ENCODE measurements around the gene CC2D2B. TPM values are rescaled to one million over a fixed set of nuclear protein-coding genes. Genes with fewer than 3 reads are reported as not detected.
A peak's percentile ranks its signal among the peaks of the same experiment; 100 is the strongest.
"Not testable (repeated sequence)": the region's sequence is repeated elsewhere in the genome, so short reads cannot be mapped to it uniquely, and the experiment has no call there.

CC2D2B gene
- total RNA-seq, 2 donors from 2014 or later: 6.2 to 9.8 TPM

DNA sequence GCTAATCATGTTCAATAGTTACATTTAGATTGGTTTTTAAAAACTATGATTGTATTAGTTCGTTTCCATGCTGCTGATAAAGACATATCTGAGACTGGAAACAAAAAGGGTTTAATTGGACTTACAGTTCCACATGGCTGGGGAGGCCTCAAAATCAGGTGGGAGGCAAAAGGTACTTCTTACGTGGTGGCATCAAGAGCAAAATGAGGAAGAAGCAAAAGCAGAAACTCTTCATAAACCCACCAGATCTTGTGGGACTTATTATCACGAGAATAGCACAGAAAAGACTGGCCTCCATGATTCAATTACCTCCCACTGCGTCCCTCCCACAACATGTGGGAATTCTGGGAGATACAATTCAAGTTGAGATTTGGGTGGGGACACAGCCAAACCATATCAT is 34.1 kb upstream of the CC2D2B start:
- Histone ChIP-seq H3K9me3 (no peaks in the 10 kb centered on the region), H3K4me3 (no peak overlapping the region), H3K27ac (no peak overlapping the region), H3K4me1 (ENCODE audit: control insufficient read depth in 1 of 2, low read depth in 2 of 2) (no peaks in the 10 kb centered on the region), H3K36me3 (peaks cover 22% of the 10 kb centered on the region), H3K27me3 (replicated peaks; ENCODE audit: insufficient read depth) (no peaks in the 10 kb centered on the region)
- no peak for TF ChIP-seq CTCF (IDR thresholded peaks at IDR 0.05)
- DNase-seq (ENCODE audit: low spot score) (no peak), ATAC-seq (ENCODE audit: insufficient number of reproducible peaks, low FRiP score, low read depth) (no peak)

DNA sequence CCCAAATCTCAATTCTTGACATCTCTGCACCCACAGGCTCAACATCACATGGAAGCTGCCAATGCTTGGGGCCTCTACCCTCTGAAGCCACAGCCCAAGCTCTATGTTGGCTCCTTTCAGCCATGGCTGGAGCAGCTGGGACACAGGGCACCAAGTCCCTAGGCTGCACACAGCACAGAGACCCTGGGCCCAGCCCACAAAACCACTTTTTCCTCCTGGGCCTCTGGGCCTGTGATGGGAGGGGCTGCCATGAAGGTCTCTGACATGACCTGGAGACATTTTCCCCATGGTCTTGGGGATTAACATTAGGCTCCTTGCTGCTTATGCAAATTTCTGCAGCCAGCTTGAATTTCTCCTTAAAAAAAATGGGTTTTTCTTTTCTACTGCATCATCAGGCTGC is 33.0 kb upstream of the CC2D2B start:
- peaks cover 3 to 10% of the 10 kb centered on the region in 2 donors for H3K4me1 ChIP-seq (ENCODE audit: control insufficient read depth in 1 of 2, low read depth in 2 of 2)
- not testable (repeated sequence) for H3K27me3 ChIP-seq (replicated peaks; ENCODE audit: insufficient read depth); DNase-seq (ENCODE audit: low spot score); H3K4me3 ChIP-seq; ATAC-seq (ENCODE audit: insufficient number of reproducible peaks, low FRiP score, low read depth); H3K27ac ChIP-seq; H3K9me3 ChIP-seq
- H3K36me3 ChIP-seq: peaks cover 21% of the 10 kb centered on the region

- DNase-seq (ENCODE audit: low spot score): no peak
- H3K27me3 ChIP-seq (replicated peaks; ENCODE audit: insufficient read depth): no peaks in the 10 kb centered on the region
- no peak overlapping the region for H3K4me3 ChIP-seq
- H3K9me3 ChIP-seq: no peaks in the 10 kb centered on the region
- H3K36me3 ChIP-seq: peaks cover 15% of the 10 kb centered on the region
- TF ChIP-seq CTCF (IDR thresholded peaks at IDR 0.05): no peak
- H3K4me1 ChIP-seq (ENCODE audit: control insufficient read depth in 1 of 2, low read depth in 2 of 2): peaks cover 17 to 28% of the 10 kb centered on the region in 2 donors
- ATAC-seq (ENCODE audit: insufficient number of reproducible peaks, low FRiP score, low read depth): no peak
- no peak overlapping the region for H3K27ac ChIP-seq
Observed at GRCh38 chr10:95876756-95877155, 31.0 kb upstream of the CC2D2B start.

DNA sequence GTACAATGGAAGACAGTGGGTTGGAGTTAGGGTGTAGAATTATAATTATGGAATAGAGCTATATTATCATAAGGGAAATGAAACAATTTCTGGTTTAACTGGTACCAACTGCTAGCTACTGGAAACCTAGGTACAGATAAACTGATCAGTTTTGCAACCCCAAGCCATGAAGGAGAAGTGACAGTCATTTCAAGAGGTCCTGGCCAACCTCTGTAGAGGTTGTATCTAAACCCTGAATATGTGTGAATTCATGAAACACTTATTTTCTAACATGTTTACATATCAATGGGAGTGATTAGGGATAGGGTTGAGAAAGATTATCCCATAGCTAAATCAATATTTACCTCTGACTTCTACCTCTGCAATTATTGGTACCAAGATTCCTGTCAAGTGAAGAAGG is 29.9 kb upstream of the CC2D2B start:
- Histone ChIP-seq H3K4me3 (no peak overlapping the region), H3K27ac (no peak overlapping the region), H3K27me3 (replicated peaks; ENCODE audit: insufficient read depth) (no peaks in the 10 kb centered on the region), H3K36me3 (peaks cover 15% of the 10 kb centered on the region), H3K9me3 (no peaks in the 10 kb centered on the region), H3K4me1 (ENCODE audit: control insufficient read depth in 1 of 2, low read depth in 2 of 2) (peaks cover 20 to 32% of the 10 kb centered on the region in 2 donors)
- ATAC-seq (ENCODE audit: insufficient number of reproducible peaks, low FRiP score, low read depth): no peak
- no peak for TF ChIP-seq CTCF (IDR thresholded peaks at IDR 0.05)
- DNase-seq (ENCODE audit: low spot score): no peak

DNA sequence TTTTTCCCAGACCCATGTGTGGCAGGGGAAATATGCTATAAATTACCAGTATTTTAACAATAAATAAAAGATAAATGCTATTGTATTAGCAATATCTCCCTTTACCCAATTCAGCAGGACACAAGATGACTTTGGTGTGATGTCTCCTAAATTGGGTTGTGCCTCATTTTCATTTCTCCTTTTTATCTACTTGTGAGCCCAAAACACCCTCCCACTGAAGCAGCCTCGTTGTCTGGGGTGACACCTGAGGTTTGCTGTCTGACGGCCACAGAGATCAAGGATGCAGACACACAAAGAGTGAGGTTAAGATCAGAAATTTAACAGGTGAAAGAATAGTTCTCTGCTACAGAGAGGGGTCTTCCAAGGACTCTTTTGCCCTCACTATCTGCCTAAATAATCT is 27.1 kb upstream of the CC2D2B start:
- ATAC-seq (ENCODE audit: insufficient number of reproducible peaks, low FRiP score, low read depth) (no peak), DNase-seq (ENCODE audit: low spot score) (no peak)
- no peak for TF ChIP-seq CTCF (IDR thresholded peaks at IDR 0.05)
- Histone ChIP-seq H3K4me3 (peak overlapping the region; percentile 20), H3K36me3 (no peaks in the 10 kb centered on the region), H3K27ac (peak overlapping the region; percentile 84 to 88), H3K4me1 (ENCODE audit: control insufficient read depth in 1 of 2, low read depth in 2 of 2) (peaks cover 24 to 48% of the 10 kb centered on the region in 2 donors), H3K27me3 (replicated peaks; ENCODE audit: insufficient read depth) (no peaks in the 10 kb centered on the region), H3K9me3 (no peaks in the 10 kb centered on the region)

GRCh38 chr10:95881316-95881715 is 26.5 kb upstream of the CC2D2B start:
- Histone ChIP-seq H3K36me3 (no peaks in the 10 kb centered on the region), H3K4me3 (peak overlapping the region; percentile 20), H3K27ac (peak overlapping the region; percentile 84 to 88), H3K9me3 (no peaks in the 10 kb centered on the region), H3K4me1 (ENCODE audit: control insufficient read depth in 1 of 2, low read depth in 2 of 2) (peaks cover 25 to 51% of the 10 kb centered on the region in 2 donors), H3K27me3 (replicated peaks; ENCODE audit: insufficient read depth) (no peaks in the 10 kb centered on the region)
- TF ChIP-seq CTCF (IDR thresholded peaks at IDR 0.05): no peak
- DNase-seq (ENCODE audit: low spot score) (no peak), ATAC-seq (ENCODE audit: insufficient number of reproducible peaks, low FRiP score, low read depth) (peak; percentile 56)

Measured in thoracic aorta (tissue), 2 donors.